HEK293 (cell line): Measurements from ENCODE around the gene CYP27B1.

ENCODE experiments used
- CTCF ChIA-PET: fragments of 350-600 bp; formaldehyde crosslinking; extraction: SDS; loops from one replicate; lab custom pipeline; 2021; ENCODE audit warnings: antibody characterized with exemption; lab: Yijun Ruan, JAX
- POLR2A ChIA-PET: fragments of 300-600 bp; formaldehyde crosslinking; extraction: SDS; loops from one replicate; lab custom pipeline; 2020; ENCODE audit warnings: antibody characterized with exemption, inconsistent platforms; lab: Yijun Ruan, JAX
- H3K27ac ChIP-seq: fragments of 200-500 bp; sonication (Bioruptor generic); 2 replicates; pipeline ENCODE4 v1.5.1; 2014; ENCODE audit warnings: low read depth, low read length, control low read depth, inconsistent platforms; ENCODE audit errors: extremely low read depth
- H3K36me3 ChIP-seq, 2 experiments: fragments of 200-500 bp in 1 of 2; sonication (Bioruptor generic) in 1 of 2; 1 replicate in 1 of 2; 2 replicates in 1 of 2; pipeline ENCODE4 v1.5.1; 2014 to 2017; ENCODE audit warnings: inconsistent platforms in 2 of 2, low read length in 2 of 2; ENCODE audit not compliant: control insufficient read depth in 2 of 2, insufficient read depth in 1 of 2
- H3K4me1 ChIP-seq: fragments of 200-500 bp; sonication (Bioruptor generic); 2 replicates; pipeline ENCODE4 v1.5.1; 2014; ENCODE audit warnings: mild to moderate bottlenecking, low read length, inconsistent platforms; ENCODE audit not compliant: control insufficient read depth, insufficient read depth
- H3K4me3 ChIP-seq: 2 replicates; pipeline ENCODE4 v1.5.1; 2011; ENCODE audit warnings: low read depth, mild to moderate bottlenecking, control low read depth, low read length, moderate library complexity
- H3K9me3 ChIP-seq: fragments of 200-500 bp; sonication (Bioruptor generic); 2 replicates; pipeline ENCODE4 v1.5.1; 2014; ENCODE audit warnings: low read depth, low read length, inconsistent platforms; ENCODE audit not compliant: control insufficient read depth, insufficient read depth
- EGR2 ChIP-seq: fragments of 450-650 bp; formaldehyde crosslinking; IDR thresholded peaks from 2 replicates; pipeline ENCODE4 v1.5.1; 2016; ENCODE audit warnings: low read depth, missing biosample characterization, missing genetic modification characterization
- KLF9 ChIP-seq: fragments of 450-650 bp; formaldehyde crosslinking; IDR thresholded peaks from 2 replicates; pipeline ENCODE4 v1.5.1; 2016; ENCODE audit warnings: missing biosample characterization, missing genetic modification characterization, low read depth
- PRDM10 ChIP-seq: fragments of 450-650 bp; formaldehyde crosslinking; IDR thresholded peaks from 2 replicates; pipeline ENCODE4 v1.5.1; 2016; ENCODE audit warnings: missing biosample characterization, missing genetic modification characterization
- PRDM4 ChIP-seq: fragments of 450-650 bp; formaldehyde crosslinking; IDR thresholded peaks from 2 replicates; pipeline ENCODE4 v1.5.1; 2017; ENCODE audit warnings: missing biosample characterization, missing genetic modification characterization
- SCRT2 ChIP-seq: fragments of 450-650 bp; formaldehyde crosslinking; IDR thresholded peaks from 2 replicates; pipeline ENCODE4 v1.5.1; 2016; ENCODE audit warnings: missing biosample characterization, missing genetic modification characterization
- SP7 ChIP-seq: fragments of 450-650 bp; formaldehyde crosslinking; IDR thresholded peaks from 2 replicates; pipeline ENCODE4 v1.5.1; 2016; ENCODE audit warnings: missing biosample characterization, missing genetic modification characterization
- ZBTB17 ChIP-seq: fragments of 450-650 bp; formaldehyde crosslinking; IDR thresholded peaks from 2 replicates; pipeline ENCODE4 v1.5.1; 2016; ENCODE audit warnings: missing biosample characterization, missing genetic modification characterization
- ZBTB44 ChIP-seq: fragments of 450-650 bp; IDR thresholded peaks from 2 replicates; pipeline ENCODE4 v1.5.1; 2018; ENCODE audit warnings: missing biosample characterization, mild to moderate bottlenecking, missing genetic modification characterization
- ZBTB8A ChIP-seq: fragments of 450-650 bp; formaldehyde crosslinking; IDR thresholded peaks from 2 replicates; pipeline ENCODE4 v1.5.1; 2016; ENCODE audit warnings: missing biosample characterization, missing genetic modification characterization
- ZFHX2 ChIP-seq: fragments of 450-650 bp; formaldehyde crosslinking; conservative IDR thresholded peaks from 2 replicates; pipeline ENCODE4 v1.5.1; 2016; ENCODE audit warnings: missing biosample characterization, missing genetic modification characterization
- ZNF121 ChIP-seq: fragments of 450-650 bp; formaldehyde crosslinking; IDR thresholded peaks from 2 replicates; pipeline ENCODE4 v1.5.1; 2016; ENCODE audit warnings: missing biosample characterization, missing genetic modification characterization
- ZNF133 ChIP-seq: fragments of 450-650 bp; formaldehyde crosslinking; IDR thresholded peaks from 2 replicates; pipeline ENCODE4 v1.5.1; 2016; ENCODE audit warnings: missing biosample characterization, missing genetic modification characterization
- ZNF16 ChIP-seq: fragments of 450-650 bp; formaldehyde crosslinking; IDR thresholded peaks from 2 replicates; pipeline ENCODE4 v1.5.1; 2016; ENCODE audit warnings: low read depth, missing biosample characterization, missing genetic modification characterization
- ZNF175 ChIP-seq: fragments of 450-650 bp; formaldehyde crosslinking; IDR thresholded peaks from 2 replicates; pipeline ENCODE4 v1.5.1; 2016; ENCODE audit warnings: missing biosample characterization, missing genetic modification characterization
- ZNF23 ChIP-seq: fragments of 450-650 bp; formaldehyde crosslinking; IDR thresholded peaks from 2 replicates; pipeline ENCODE4 v1.5.1; 2016; ENCODE audit warnings: missing biosample characterization, missing genetic modification characterization, borderline replicate concordance
- ZNF37A ChIP-seq: fragments of 450-650 bp; IDR thresholded peaks from 2 replicates; pipeline ENCODE4 v1.5.1; 2018; ENCODE audit warnings: missing biosample characterization, missing genetic modification characterization
- ZNF837 ChIP-seq: fragments of 450-650 bp; formaldehyde crosslinking; IDR thresholded peaks from 2 replicates; pipeline ENCODE4 v1.5.1; 2016; ENCODE audit warnings: missing biosample characterization, missing genetic modification characterization
- TF ChIP-seq, protein P1 (sequence below): fragments of 450-650 bp; formaldehyde crosslinking; IDR thresholded peaks from 2 replicates; pipeline ENCODE4 v1.5.1; 2016; ENCODE audit warnings: missing biosample characterization, missing genetic modification characterization, low read depth

CYP27B1 gene

GRCh38 chr12:57771873-57772428, 5.1 kb upstream of the CYP27B1 start, which contains the start of gene METTL1 (continued):
- TF ChIP-seq ZBTB44 (peak; percentile 35; the same call in 1 of the 2 replicates), ZBTB17 (tag by site-specific recombination) (peak; percentile 99), ZNF37A (tag by site-specific recombination) (no peak), SCRT2 (peak; percentile 80), ZNF16 (tag by site-specific recombination) (0 out of 2 replicates have a peak, but pooled peaks have one; percentile 9)
- TF ChIP-seq, protein P1, sequence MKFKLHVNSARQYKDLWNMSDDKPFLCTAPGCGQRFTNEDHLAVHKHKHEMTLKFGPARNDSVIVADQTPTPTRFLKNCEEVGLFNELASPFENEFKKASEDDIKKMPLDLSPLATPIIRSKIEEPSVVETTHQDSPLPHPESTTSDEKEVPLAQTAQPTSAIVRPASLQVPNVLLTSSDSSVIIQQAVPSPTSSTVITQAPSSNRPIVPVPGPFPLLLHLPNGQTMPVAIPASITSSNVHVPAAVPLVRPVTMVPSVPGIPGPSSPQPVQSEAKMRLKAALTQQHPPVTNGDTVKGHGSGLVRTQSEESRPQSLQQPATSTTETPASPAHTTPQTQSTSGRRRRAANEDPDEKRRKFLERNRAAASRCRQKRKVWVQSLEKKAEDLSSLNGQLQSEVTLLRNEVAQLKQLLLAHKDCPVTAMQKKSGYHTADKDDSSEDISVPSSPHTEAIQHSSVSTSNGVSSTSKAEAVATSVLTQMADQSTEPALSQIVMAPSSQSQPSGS (tag by site-specific recombination), result peak; percentile 6; the same call in 1 of the 2 replicates

- peak overlapping the region; percentile 93 for H3K4me3 ChIP-seq
- H3K4me1 ChIP-seq, result peaks cover 19% of the 10 kb centered on the region
- POLR2A ChIA-PET, result interaction anchor here (0.6 to 1.8 kb wide), 14 partner anchors 10 to 241 kb away, joined by 3 to 14 read pairs (median 4); partner anchors contain the start of genes CDK4, CTDSP2, MARCHF9 and TSFM
- peaks cover 5 to 43% of the 10 kb centered on the region in 2 experiments; a peak in 2 of 3 replicates for H3K36me3 ChIP-seq
- H3K27ac ChIP-seq, result peak overlapping the region; percentile 94
- no peaks in the 10 kb centered on the region for H3K9me3 ChIP-seq
- CTCF ChIA-PET, result interaction anchor here (0.6 to 2.1 kb wide), 3 partner anchors 12 to 133 kb away, joined by 3 to 6 read pairs (median 6); partner anchors contain the start of gene TSFM
- TF ChIP-seq PRDM10 (tag by site-specific recombination) (peak; percentile 96), ZFHX2 (tag by site-specific recombination) (no peak), PRDM4 (no peak), ZNF133 (tag by site-specific recombination) (no peak), SP7 (tag by site-specific recombination) (no peak), ZNF837 (no peak), ZNF23 (no peak), ZBTB8A (tag by site-specific recombination) (no peak), EGR2 (tag by site-specific recombination) (0 out of 2 replicates have a peak, but pooled peaks have one; percentile 68), ZNF121 (tag by site-specific recombination) (no peak), KLF9 (tag by site-specific recombination) (peak; percentile 99), ZNF175 (tag by site-specific recombination) (no peak)
- TF ChIP-seq, protein P1 (tag by site-specific recombination), result peak; percentile 100
Observed at GRCh38 chr12:57771236-57771872, 4.5 kb upstream of the CYP27B1 start.
